ENCODE data around the gene UVRAG. TPM values are rescaled to one million over a fixed set of nuclear protein-coding genes. Genes with fewer than 3 reads are reported as not detected.

UVRAG gene
- total and polyA plus RNA-seq, 2 of the 13 experiments (the other 11 are each of a cell fraction or from before 2014, with no cell fraction given), result 9.7 to 17.3 TPM

DNA sequence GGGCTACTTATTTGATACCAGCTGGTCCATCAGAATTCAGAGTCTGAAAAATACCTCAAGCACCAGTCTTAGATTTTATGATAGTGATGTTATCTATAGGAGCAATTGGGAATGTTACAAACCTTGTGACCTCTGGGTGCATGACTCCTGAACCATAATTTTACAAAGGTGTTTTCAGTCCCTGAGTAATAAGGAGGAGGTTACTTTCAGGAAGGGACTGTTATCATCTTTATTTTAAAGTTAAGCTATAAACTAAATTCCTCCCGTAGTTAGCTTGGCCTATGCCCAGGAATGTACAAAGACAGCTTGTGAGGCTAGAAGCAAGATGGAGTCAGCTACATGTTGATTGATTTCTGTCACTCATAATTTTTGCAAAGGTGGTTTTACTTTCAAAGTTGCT lies 101.9 kb downstream of the UVRAG start (continued):
- TF ChIP-seq, protein P1, sequence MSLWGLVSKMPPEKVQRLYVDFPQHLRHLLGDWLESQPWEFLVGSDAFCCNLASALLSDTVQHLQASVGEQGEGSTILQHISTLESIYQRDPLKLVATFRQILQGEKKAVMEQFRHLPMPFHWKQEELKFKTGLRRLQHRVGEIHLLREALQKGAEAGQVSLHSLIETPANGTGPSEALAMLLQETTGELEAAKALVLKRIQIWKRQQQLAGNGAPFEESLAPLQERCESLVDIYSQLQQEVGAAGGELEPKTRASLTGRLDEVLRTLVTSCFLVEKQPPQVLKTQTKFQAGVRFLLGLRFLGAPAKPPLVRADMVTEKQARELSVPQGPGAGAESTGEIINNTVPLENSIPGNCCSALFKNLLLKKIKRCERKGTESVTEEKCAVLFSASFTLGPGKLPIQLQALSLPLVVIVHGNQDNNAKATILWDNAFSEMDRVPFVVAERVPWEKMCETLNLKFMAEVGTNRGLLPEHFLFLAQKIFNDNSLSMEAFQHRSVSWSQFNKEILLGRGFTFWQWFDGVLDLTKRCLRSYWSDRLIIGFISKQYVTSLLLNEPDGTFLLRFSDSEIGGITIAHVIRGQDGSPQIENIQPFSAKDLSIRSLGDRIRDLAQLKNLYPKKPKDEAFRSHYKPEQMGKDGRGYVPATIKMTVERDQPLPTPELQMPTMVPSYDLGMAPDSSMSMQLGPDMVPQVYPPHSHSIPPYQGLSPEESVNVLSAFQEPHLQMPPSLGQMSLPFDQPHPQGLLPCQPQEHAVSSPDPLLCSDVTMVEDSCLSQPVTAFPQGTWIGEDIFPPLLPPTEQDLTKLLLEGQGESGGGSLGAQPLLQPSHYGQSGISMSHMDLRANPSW (CRISPR knock-in tag; IDR thresholded peaks at IDR 0.05; ENCODE audit: borderline replicate concordance), result no peak
- TF ChIP-seq, protein P2, sequence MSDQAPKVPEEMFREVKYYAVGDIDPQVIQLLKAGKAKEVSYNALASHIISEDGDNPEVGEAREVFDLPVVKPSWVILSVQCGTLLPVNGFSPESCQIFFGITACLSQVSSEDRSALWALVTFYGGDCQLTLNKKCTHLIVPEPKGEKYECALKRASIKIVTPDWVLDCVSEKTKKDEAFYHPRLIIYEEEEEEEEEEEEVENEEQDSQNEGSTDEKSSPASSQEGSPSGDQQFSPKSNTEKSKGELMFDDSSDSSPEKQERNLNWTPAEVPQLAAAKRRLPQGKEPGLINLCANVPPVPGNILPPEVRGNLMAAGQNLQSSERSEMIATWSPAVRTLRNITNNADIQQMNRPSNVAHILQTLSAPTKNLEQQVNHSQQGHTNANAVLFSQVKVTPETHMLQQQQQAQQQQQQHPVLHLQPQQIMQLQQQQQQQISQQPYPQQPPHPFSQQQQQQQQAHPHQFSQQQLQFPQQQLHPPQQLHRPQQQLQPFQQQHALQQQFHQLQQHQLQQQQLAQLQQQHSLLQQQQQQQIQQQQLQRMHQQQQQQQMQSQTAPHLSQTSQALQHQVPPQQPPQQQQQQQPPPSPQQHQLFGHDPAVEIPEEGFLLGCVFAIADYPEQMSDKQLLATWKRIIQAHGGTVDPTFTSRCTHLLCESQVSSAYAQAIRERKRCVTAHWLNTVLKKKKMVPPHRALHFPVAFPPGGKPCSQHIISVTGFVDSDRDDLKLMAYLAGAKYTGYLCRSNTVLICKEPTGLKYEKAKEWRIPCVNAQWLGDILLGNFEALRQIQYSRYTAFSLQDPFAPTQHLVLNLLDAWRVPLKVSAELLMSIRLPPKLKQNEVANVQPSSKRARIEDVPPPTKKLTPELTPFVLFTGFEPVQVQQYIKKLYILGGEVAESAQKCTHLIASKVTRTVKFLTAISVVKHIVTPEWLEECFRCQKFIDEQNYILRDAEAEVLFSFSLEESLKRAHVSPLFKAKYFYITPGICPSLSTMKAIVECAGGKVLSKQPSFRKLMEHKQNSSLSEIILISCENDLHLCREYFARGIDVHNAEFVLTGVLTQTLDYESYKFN (CRISPR knock-in tag; conservative IDR thresholded peaks at IDR 0.05), result no peak

DNA sequence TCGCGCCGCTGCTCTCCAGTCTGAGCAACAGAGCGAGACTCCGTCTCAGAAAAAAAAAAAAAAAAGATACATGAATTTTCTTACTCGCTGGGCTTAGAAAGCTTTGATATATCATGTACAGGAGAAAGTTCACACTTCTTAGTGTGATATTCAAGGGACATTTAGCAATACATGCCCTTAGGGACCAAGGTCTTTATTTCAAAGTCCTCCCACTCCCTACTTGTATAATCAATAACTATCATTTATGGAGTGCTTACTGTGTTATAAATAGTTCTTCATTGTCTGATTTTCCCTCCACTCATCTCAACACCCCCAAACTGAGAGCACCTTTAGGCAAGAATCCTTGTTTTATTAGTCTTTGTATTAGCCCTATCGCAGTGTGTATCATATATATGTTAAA lies 103.3 kb downstream of the UVRAG start:
- Histone ChIP-seq H3K27me3 (ENCODE audit: control insufficient read depth in 1 of 2, insufficient read depth in 2 of 2, low read length in 2 of 2) (no peaks in the 10 kb centered on the region), H3K4me1 (ENCODE audit: insufficient read depth, low read length) (no peaks in the 10 kb centered on the region), H3K27ac (ENCODE audit: extremely low read length, insufficient read depth, low read length) (no peak overlapping the region), H3K4me3 (replicated peaks in 1 of 3; ENCODE audit: insufficient read depth in 1 of 3, low read depth in 2 of 3, low read length in 3 of 3) (no peak overlapping the region), H2AFZ (ENCODE audit: low read length) (no peak overlapping the region), H3K9me3 (ENCODE audit: low read length) (no peaks in the 10 kb centered on the region), H3K36me3 (replicated peaks in 1 of 2; ENCODE audit: control insufficient read depth in 1 of 2, insufficient read depth in 2 of 2, low read length in 2 of 2) (peaks cover 0 to 2% of the 10 kb centered on the region in 2 experiments; a peak in 1 of 5 replicates), H4K20me1 (ENCODE audit: insufficient read depth, low read length) (no peaks in the 10 kb centered on the region), H3K9ac (ENCODE audit: insufficient read depth, low read depth, low read length) (no peak overlapping the region), H3K79me2 (ENCODE audit: insufficient read depth, low read length) (no peaks in the 10 kb centered on the region), H3K4me2 (ENCODE audit: low read depth, low read length) (no peak overlapping the region)
- 97% methylated on average over 7 of the region's 7 CpGs for WGBS (ENCODE audit: low lambda C conversion rate)
- BruUV-seq (replicated peaks), result no TSS peak
- intact Hi-C loops (cut with micrococcal nuclease; ENCODE audit: unreplicated experiment) (no loop called here), in situ Hi-C loops (cut with HindIII; ENCODE audit: extremely low pct_ligation_motif_present, low pct_unique_long_range_greater_than_20kb) (no loop called here)
- CTCF ChIA-PET (ENCODE audit: low intra/inter-chr PET ratio, low total read pairs), result no interaction called here
- POLR2A ChIA-PET, result no interaction called here
- DNase-seq (ENCODE audit: low spot score) (no peak), ATAC-seq (no peak), FAIRE-seq (no peak)
- TF ChIP-seq, protein P3, sequence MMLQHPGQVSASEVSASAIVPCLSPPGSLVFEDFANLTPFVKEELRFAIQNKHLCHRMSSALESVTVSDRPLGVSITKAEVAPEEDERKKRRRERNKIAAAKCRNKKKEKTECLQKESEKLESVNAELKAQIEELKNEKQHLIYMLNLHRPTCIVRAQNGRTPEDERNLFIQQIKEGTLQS (CRISPR knock-in tag; IDR thresholded peaks at IDR 0.05), result no peak
- TF ChIP-seq, protein P4, sequence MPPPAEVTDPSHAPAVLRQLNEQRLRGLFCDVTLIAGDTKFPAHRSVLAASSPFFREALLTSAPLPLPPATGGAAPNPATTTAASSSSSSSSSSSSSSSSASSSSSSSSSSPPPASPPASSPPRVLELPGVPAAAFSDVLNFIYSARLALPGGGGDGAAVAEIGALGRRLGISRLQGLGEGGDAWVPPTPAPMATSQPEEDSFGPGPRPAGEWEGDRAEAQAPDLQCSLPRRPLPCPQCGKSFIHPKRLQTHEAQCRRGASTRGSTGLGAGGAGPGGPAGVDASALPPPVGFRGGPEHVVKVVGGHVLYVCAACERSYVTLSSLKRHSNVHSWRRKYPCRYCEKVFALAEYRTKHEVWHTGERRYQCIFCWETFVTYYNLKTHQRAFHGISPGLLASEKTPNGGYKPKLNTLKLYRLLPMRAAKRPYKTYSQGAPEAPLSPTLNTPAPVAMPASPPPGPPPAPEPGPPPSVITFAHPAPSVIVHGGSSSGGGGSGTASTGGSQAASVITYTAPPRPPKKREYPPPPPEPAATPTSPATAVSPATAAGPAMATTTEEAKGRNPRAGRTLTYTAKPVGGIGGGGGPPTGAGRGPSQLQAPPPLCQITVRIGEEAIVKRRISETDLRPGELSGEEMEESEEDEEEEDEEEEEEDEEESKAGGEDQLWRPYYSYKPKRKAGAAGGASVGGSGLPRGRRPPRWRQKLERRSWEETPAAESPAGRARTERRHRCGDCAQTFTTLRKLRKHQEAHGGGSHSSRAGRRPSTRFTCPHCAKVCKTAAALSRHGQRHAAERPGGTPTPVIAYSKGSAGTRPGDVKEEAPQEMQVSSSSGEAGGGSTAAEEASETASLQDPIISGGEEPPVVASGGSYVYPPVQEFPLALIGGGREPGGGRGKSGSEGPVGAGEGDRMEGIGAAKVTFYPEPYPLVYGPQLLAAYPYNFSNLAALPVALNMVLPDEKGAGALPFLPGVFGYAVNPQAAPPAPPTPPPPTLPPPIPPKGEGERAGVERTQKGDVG (CRISPR knock-in tag; IDR thresholded peaks at IDR 0.05; ENCODE audit: borderline replicate concordance), result no peak
- no peak for TF ChIP-seq DPF2 (CRISPR knock-in tag; IDR thresholded peaks at IDR 0.05; ENCODE audit: borderline replicate concordance, low read depth)
- TF ChIP-seq, protein P5, sequence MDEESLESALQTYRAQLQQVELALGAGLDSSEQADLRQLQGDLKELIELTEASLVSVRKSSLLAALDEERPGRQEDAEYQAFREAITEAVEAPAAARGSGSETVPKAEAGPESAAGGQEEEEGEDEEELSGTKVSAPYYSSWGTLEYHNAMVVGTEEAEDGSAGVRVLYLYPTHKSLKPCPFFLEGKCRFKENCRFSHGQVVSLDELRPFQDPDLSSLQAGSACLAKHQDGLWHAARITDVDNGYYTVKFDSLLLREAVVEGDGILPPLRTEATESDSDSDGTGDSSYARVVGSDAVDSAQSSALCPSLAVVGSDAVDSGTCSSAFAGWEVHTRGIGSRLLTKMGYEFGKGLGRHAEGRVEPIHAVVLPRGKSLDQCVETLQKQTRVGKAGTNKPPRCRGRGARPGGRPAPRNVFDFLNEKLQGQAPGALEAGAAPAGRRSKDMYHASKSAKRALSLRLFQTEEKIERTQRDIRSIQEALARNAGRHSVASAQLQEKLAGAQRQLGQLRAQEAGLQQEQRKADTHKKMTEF (CRISPR knock-in tag; IDR thresholded peaks at IDR 0.05), result no peak
- TF ChIP-seq, protein P6, sequence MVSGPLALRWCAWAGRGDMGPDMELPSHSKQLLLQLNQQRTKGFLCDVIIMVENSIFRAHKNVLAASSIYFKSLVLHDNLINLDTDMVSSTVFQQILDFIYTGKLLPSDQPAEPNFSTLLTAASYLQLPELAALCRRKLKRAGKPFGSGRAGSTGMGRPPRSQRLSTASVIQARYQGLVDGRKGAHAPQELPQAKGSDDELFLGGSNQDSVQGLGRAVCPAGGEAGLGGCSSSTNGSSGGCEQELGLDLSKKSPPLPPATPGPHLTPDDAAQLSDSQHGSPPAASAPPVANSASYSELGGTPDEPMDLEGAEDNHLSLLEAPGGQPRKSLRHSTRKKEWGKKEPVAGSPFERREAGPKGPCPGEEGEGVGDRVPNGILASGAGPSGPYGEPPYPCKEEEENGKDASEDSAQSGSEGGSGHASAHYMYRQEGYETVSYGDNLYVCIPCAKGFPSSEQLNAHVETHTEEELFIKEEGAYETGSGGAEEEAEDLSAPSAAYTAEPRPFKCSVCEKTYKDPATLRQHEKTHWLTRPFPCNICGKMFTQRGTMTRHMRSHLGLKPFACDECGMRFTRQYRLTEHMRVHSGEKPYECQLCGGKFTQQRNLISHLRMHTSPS (CRISPR knock-in tag; IDR thresholded peaks at IDR 0.05; ENCODE audit: low read depth), result no peak
- no peak for TF ChIP-seq SIN3B (IDR thresholded peaks at IDR 0.05; ENCODE audit: low read length)

All from HepG2 (cell line).